ENCODE measurements around the gene CCDC172. TPM values are rescaled to one million over a fixed set of nuclear protein-coding genes. Genes with fewer than 3 reads are reported as not detected.

Gene CCDC172
- total RNA-seq, 4 donors from 2014 or later = not detected

GRCh38 chr10:116311016-116311415 lies 13.2 kb upstream of the CCDC172 start:
- intact Hi-C loops (cut with DNase I) = no loop called here
- no peak for DNase-seq (ENCODE audit: extremely low spot score)
- no peak overlapping the region for H3K4me3 ChIP-seq
- TF ChIP-seq, protein P1, sequence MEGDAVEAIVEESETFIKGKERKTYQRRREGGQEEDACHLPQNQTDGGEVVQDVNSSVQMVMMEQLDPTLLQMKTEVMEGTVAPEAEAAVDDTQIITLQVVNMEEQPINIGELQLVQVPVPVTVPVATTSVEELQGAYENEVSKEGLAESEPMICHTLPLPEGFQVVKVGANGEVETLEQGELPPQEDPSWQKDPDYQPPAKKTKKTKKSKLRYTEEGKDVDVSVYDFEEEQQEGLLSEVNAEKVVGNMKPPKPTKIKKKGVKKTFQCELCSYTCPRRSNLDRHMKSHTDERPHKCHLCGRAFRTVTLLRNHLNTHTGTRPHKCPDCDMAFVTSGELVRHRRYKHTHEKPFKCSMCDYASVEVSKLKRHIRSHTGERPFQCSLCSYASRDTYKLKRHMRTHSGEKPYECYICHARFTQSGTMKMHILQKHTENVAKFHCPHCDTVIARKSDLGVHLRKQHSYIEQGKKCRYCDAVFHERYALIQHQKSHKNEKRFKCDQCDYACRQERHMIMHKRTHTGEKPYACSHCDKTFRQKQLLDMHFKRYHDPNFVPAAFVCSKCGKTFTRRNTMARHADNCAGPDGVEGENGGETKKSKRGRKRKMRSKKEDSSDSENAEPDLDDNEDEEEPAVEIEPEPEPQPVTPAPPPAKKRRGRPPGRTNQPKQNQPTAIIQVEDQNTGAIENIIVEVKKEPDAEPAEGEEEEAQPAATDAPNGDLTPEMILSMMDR (IDR thresholded peaks at IDR 0.05) = no peak
- TF ChIP-seq EP300 (IDR thresholded peaks at IDR 0.05) (no peak), POLR2A (IDR thresholded peaks at IDR 0.05; ENCODE audit: low read depth) (no peak), POLR2AphosphoS5 (IDR thresholded peaks at IDR 0.05) (no peak)
- H3K36me3 ChIP-seq = no peaks in the 10 kb centered on the region
- no peak overlapping the region for H3K27ac ChIP-seq (replicated peaks in 1 of 4)
- 90% methylated on average over 5 of the region's 5 CpGs for WGBS
- H3K9me3 ChIP-seq = no peaks in the 10 kb centered on the region
- no peaks in the 10 kb centered on the region for H3K4me1 ChIP-seq
- no peaks in the 10 kb centered on the region for H3K27me3 ChIP-seq

- Histone ChIP-seq H3K4me1 (no peaks in the 10 kb centered on the region), H3K27ac (replicated peaks in 1 of 4) (no peak overlapping the region), H3K36me3 (no peaks in the 10 kb centered on the region), H3K27me3 (no peaks in the 10 kb centered on the region), H3K4me3 (no peak overlapping the region), H3K9me3 (no peaks in the 10 kb centered on the region)
- TF ChIP-seq POLR2A (IDR thresholded peaks at IDR 0.05; ENCODE audit: low read depth) = no peak
- no peak for TF ChIP-seq POLR2AphosphoS5 (IDR thresholded peaks at IDR 0.05)
- TF ChIP-seq, protein P1 (IDR thresholded peaks at IDR 0.05) = no peak
- TF ChIP-seq EP300 (IDR thresholded peaks at IDR 0.05) = no peak
- DNase-seq (ENCODE audit: extremely low spot score) = no peak
- 71% methylated on average over 2 of the region's 2 CpGs for WGBS
- intact Hi-C loops (cut with DNase I) = no loop called here
Measured at GRCh38 chr10:116311706-116312490, 12.3 kb upstream of the CCDC172 start.

DNA sequence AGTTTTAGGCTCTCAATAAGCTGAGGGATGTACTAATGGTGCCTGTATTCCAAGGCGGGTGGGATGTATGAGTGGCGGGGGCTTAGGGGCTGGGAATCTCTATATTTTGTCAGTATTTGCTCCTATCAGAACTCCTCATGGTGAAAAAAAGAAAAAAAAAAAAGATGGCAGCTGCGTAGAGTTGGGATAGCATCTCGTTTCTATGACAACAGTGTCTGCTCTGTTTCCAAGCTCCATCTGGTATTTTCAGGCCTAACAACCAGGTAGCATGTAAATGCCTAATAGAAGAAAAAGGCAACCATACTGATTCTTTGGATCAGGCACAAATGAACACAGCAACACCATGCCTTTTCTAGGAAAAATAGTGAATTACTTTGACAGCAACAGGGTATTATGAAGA lies 11.7 kb upstream of the CCDC172 start:
- no peak for DNase-seq (ENCODE audit: extremely low spot score)

DNA sequence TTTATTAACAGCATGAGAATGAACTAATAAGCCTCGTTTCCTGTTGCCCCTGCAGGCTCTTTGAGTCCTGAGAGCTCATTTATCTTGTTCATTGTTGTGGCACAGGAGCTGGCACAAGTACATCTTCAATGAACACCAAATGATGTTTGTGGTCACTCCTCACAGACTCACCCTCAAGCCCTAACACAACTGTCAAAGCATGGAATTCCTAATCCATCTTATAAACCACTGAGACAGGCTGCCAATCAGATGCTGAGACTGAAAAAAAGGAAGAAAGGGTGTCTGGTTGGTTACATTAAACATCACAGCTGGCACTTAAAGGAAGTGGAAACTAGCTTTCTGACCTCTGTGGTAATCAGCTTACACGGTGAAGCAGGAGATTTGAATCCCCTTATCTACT lies 7.7 kb upstream of the CCDC172 start:
- Histone ChIP-seq H3K36me3 (no peaks in the 10 kb centered on the region), H3K4me3 (no peak overlapping the region), H3K27ac (replicated peaks in 1 of 4) (no peak overlapping the region), H3K4me1 (no peaks in the 10 kb centered on the region), H3K9me3 (no peaks in the 10 kb centered on the region), H3K27me3 (no peaks in the 10 kb centered on the region)
- DNase-seq (ENCODE audit: extremely low spot score) = no peak
- 26% methylated on average over 2 of the region's 2 CpGs for WGBS
- TF ChIP-seq POLR2AphosphoS5 (IDR thresholded peaks at IDR 0.05) (no peak), POLR2A (IDR thresholded peaks at IDR 0.05; ENCODE audit: low read depth) (no peak), EP300 (IDR thresholded peaks at IDR 0.05) (no peak)
- TF ChIP-seq, protein P1 (IDR thresholded peaks at IDR 0.05) = no peak
- intact Hi-C loops (cut with DNase I) = no loop called here

More for the DNA sequence above, 11.7 kb upstream of the CCDC172 start:
- 91% methylated on average over 4 of the region's 4 CpGs for WGBS
- Histone ChIP-seq H3K27me3 (no peaks in the 10 kb centered on the region), H3K27ac (replicated peaks in 1 of 4) (no peak overlapping the region), H3K36me3 (no peaks in the 10 kb centered on the region), H3K9me3 (no peaks in the 10 kb centered on the region), H3K4me1 (no peaks in the 10 kb centered on the region), H3K4me3 (no peak overlapping the region)
- TF ChIP-seq POLR2A (IDR thresholded peaks at IDR 0.05; ENCODE audit: low read depth) (no peak), EP300 (IDR thresholded peaks at IDR 0.05) (no peak), POLR2AphosphoS5 (IDR thresholded peaks at IDR 0.05) (no peak)
- TF ChIP-seq, protein P1 (IDR thresholded peaks at IDR 0.05) = no peak
- intact Hi-C loops (cut with DNase I) = no loop called here
